Stimulated activated CD4-positive, alpha-beta T cell treated with anti-CD3 and anti-CD28 coated beads, Interleukin-1b, Interleukin-23, amount 100 ng/mL, for 1 hour (primary cell): ENCODE data around the gene C11orf91.
"Not testable (repeated sequence)": the region's sequence is repeated elsewhere in the genome, so short reads cannot be mapped to it uniquely, and the experiment has no call there.

Experiments
- DNase-seq, 2 donors: peaks; one replicate each; pipeline ENCODE4 v3.0.0-alpha.2; 2020; ENCODE audit warnings: low read depth in 2 of 2

The C11orf91 gene

GRCh38 chr11:33670250-33671011 lies 30.2 kb downstream of the C11orf91 start:
- no peak for DNase-seq

DNA sequence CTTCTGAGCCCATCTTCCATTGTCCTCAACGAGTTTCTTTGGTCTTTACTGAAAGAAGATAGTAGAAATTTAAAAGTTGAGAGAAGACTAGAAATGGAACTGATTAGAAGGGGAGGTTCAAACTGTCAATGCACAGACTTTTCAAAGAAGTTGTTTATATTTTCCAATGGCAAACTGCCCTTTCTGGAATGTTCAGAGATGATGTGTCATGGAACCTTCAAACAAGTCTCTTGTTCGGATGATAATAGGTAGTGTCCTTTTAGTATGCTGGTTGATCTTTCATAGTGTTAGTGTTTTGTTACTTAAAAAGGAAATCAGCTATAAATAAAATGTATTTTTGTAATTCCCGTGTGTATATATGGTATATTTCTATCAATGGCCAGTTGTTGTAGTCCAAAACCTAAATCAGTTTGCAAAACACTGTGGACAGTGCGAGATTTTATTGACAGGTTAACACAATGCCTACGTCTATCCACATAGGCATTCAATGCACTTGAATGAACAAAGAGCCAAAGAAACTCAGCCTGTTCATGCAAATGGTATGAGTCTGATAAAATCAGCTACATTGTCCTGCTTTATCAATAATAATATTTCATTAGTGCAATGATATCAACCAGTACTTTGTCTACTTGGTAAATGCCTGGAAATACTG lies 30.9 kb downstream of the C11orf91 start:
- DNase-seq: no peak

DNA sequence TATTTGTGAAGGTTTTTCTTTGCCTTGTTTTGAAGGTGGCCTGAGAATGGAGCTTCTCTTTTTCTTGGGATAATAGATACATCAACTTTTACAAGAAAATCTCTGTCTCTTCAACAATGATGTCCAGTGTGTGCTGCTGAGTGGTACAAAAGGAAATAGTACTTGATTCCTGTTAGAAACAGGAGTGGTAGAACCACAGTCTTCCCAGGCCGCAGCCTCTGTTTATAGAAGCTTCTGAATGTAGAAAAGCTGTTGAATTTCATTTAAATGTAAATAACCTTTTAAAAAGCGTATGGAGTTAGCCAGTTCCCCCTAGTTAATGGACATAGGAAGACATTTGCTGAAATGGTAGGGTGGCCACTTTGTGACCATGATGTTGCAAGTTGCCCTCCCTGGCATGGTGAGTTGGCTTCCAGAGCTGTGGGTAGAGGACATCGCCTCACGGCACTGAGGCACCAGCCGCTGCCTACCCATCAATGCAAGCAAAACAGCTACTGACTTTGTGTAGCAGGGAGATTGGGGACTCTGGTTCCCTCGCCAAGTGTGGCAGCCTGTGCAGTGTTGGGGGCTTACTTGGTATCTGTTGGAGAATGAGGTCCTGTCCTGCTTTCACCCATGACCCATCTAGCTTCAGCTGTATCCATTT lies 31.6 kb downstream of the C11orf91 start:
- DNase-seq: no peak

GRCh38 chr11:33668468-33668825 lies 32.2 kb downstream of the C11orf91 start:
- no peak for DNase-seq

DNA sequence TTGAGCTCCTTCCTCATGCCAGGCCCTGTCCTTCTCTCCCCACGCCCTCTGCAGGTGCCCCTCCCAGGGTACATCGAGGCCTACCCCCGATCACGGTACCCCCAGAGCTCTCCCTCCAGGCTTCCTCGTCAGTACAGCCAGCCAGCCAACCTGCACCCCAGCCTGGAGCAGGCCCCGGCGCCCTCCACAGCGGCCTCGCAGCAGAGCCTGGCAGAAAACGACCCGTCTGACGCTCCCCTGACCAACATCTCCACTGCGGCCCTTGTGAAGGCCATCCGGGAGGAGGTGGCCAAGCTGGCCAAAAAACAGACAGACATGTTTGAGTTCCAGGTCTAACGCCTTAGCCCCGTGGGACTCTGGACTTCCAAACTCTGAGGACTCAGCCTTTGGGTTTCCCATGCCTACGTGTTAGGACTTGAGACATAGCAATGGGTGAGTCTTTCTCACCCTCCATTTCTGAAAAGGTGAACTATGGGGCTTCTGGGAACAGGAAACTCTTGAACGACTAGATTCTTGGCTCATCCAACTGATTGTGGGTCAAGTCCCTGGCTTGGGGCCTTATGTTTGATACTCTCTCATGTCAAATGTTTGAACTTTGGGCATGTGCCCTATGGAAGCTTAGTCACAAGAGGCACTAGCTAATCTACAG lies 32.7 kb downstream of the C11orf91 start:
- DNase-seq: no peak

GRCh38 chr11:33665350-33666106 lies 35.1 kb downstream of the C11orf91 start:
- no peak for DNase-seq

DNA sequence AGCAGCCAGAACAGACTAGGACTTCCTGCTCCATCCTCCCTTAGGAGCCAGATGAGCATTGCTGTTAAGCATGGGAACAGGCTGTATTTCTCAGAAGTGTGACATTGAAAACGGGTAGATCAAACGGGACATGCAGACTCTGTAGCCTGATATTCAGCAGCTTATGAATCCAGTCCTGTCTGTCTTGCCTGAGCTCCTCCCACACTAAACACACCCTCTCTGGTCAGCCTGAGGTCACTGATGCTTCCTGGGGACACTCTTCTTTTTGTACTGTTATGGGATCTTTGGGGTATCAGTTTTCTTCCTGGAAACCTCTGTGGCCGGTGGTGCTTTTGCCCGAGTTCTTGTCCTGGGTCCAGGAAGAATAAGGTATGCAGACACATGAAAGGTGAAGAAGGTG lies 35.8 kb downstream of the C11orf91 start:
- DNase-seq: no peak

- no peak for DNase-seq
These were observed 36.5 kb downstream of the C11orf91 start for GRCh38 chr11:33664166-33664565.

DNA sequence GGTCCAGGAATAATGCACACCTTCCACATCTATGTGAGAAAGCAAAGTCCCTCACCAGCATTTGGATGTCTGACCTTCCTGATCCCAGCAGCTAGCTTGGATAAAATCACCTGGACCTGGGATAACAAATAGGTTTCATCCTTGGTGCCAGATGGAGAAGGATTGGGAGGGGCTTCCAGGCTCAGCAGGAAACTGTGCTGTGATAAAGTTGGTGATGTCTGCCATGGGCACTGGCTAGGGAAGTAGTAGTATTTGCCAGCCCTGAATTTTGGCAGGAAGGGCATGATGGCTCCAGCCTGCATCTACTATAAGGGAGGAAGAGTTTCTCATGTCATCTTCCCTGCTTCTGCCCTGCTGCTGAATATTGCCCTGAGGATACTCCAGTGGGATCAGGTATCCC lies 37.5 kb downstream of the C11orf91 start:
- no peak for DNase-seq

- DNase-seq: not testable (repeated sequence)
These were observed 39.1 kb downstream of the C11orf91 start for GRCh38 chr11:33661526-33661925.

GRCh38 chr11:33660962-33661361 lies 39.7 kb downstream of the C11orf91 start:
- no peak for DNase-seq

GRCh38 chr11:33659370-33660139 lies 41.1 kb downstream of the C11orf91 start:
- DNase-seq: no peak

- DNase-seq: no peak
These were observed 42.3 kb downstream of the C11orf91 start for GRCh38 chr11:33658195-33658900.

DNA sequence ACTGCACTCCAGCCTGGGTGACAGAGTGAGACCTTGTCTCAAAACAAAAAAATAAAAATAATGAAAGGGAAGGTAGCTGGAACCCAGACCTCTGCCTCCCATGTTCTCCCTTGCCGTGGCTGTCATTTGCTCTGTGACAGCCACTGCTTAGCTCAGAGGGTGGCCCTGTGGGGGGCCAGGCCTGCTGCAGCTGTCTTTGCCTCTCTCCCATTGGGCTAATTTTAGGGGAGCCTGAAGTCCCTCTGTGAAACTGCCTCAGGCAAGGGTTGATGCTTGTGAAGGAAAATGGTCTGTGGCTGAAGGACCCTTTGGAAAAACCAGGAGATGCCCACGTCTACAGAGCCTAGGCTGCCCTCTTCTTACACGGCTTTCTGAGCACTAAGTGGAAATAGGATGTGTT lies 42.9 kb downstream of the C11orf91 start:
- no peak for DNase-seq

DNA sequence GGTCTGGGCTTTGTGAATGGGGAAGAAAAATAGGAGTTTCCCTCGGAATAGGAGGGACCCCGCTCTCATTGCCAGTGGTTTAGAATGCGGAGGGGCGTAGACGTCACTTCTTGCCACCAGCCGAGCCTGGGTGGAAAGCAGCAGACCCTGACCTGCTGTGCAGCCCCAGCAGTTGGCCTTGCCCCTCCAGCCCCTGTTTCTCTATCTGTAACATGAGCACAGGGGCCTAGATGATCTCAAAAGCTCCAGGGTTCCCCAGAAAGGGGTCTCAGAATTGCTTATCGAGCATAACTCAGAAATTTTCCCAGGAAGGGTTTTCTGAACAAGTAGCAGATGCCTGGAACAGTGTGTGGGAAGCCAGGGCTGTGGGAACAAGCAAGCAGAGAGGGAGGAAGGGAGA lies 43.9 kb downstream of the C11orf91 start:
- DNase-seq: no peak

GRCh38 chr11:33655842-33656600 lies 44.6 kb downstream of the C11orf91 start:
- DNase-seq: no peak

- no peak for DNase-seq
These were observed 46.0 kb downstream of the C11orf91 start for GRCh38 chr11:33654594-33654993.

DNA sequence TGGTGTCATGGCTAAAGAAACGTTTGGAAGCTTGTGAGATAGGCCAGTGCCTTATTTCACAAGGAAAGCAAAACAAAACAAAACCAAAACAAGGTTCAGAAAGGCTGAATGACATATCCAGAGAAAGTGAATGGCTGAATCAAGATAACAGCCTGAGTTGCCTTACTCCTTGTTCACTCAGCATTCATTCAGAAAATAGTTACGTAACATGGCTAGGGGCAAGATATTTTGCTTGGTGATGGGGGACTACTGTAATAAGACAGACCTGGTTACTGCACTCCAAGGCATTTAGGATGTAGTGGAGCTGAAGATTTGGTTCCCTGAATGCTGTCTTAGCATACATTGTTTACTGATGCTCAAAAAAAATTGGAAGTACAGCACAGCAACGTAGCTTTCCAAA lies 47.7 kb downstream of the C11orf91 start:
- no peak for DNase-seq

GRCh38 chr11:33652431-33652830 lies 48.2 kb downstream of the C11orf91 start:
- no peak for DNase-seq

- DNase-seq: no peak
These were observed 48.6 kb downstream of the C11orf91 start for GRCh38 chr11:33651990-33652389.
